SU-DHL-6 (cell line): ENCODE results near the gene OASL.

Experiments
- H2AFZ ChIP-seq: fragments of 200-600 bp; sonication (generic); 2 replicates; pipeline ENCODE4 v1.6.1; 2014; ENCODE audit warnings: low read depth, mild to moderate bottlenecking, moderate library complexity, mixed read lengths, antibody characterized with exemption, low read length; ENCODE audit not compliant: severe bottlenecking
- H3F3A ChIP-seq: fragments of 200-600 bp; shearing (Covaris generic); 2 replicates; pipeline ENCODE4 v1.6.0; 2016; ENCODE audit warnings: antibody characterized with exemption, mild to moderate bottlenecking; ENCODE audit not compliant: insufficient read depth
- H3K27ac ChIP-seq: fragments of 200-600 bp; sonication (generic); 2 replicates; pipeline ENCODE4 v1.5.1; 2016; ENCODE audit warnings: low read depth, mild to moderate bottlenecking, low read length, moderate library complexity, mixed read lengths
- H3K27me3 ChIP-seq: fragments of 200-600 bp; sonication (generic), shearing (Covaris generic); 2 replicates; pipeline ENCODE4 v1.6.0; 2014; ENCODE audit warnings: mild to moderate bottlenecking, low read length
- H3K36me3 ChIP-seq: fragments of 200-600 bp; sonication (generic); 2 replicates; pipeline ENCODE4 v1.6.1; 2014; ENCODE audit warnings: mild to moderate bottlenecking, low read length, mixed read lengths
- H3K4me2 ChIP-seq: fragments of 300-600, 200-600 bp; shearing (Covaris generic), sonication (generic); 2 replicates; pipeline ENCODE4 v1.6.0; 2014; ENCODE audit warnings: low read length, low read depth, mild to moderate bottlenecking; ENCODE audit not compliant: poor library complexity, severe bottlenecking
- H3K4me3 ChIP-seq: fragments of 200-600 bp; sonication (generic); 2 replicates; pipeline ENCODE4 v1.5.1; 2014; ENCODE audit warnings: antibody characterized with exemption, low read length, mild to moderate bottlenecking, mixed read lengths; ENCODE audit not compliant: insufficient read depth, poor library complexity, severe bottlenecking
- H3K79me2 ChIP-seq: fragments of 200-600 bp; sonication (generic); 2 replicates; pipeline ENCODE4 v1.6.1; 2014; ENCODE audit warnings: mild to moderate bottlenecking, low read length, moderate library complexity; ENCODE audit not compliant: insufficient read depth
- H3K9ac ChIP-seq: fragments of 200-600 bp; sonication (generic); 2 replicates; pipeline ENCODE4 v1.7.0; 2014; ENCODE audit warnings: mild to moderate bottlenecking, low read length
- H3K9me2 ChIP-seq: fragments of 200-600 bp; sonication (generic); replicated peaks from 2 replicates; pipeline ENCODE4 v1.6.1; 2014; ENCODE audit warnings: low read length; ENCODE audit not compliant: insufficient read depth
- H3K9me3 ChIP-seq: fragments of 200-600 bp; sonication (generic); 2 replicates; pipeline ENCODE4 v1.6.1; 2014; ENCODE audit warnings: low read length, mixed read lengths; ENCODE audit not compliant: insufficient read depth
- H4K20me1 ChIP-seq: fragments of 200-600 bp; sonication (generic); 2 replicates; pipeline ENCODE4 v1.6.1; 2014; ENCODE audit warnings: low read depth, mild to moderate bottlenecking, antibody characterized with exemption, low read length, moderate library complexity, mixed read lengths
- EZH2phosphoT487 ChIP-seq: fragments of 200-600 bp; sonication (generic), shearing (Covaris generic); conservative IDR thresholded peaks from 2 replicates; pipeline ENCODE4 v1.6.1; 2018; ENCODE audit warnings: mild to moderate bottlenecking, antibody characterized with exemption, low read length, moderate library complexity, mixed read lengths
- TF ChIP-seq, protein P1 (sequence below): fragments of 200-600 bp; sonication (generic); IDR thresholded peaks from one replicate; pipeline ENCODE4 v1.5.1; 2017; ENCODE audit warnings: antibody characterized with exemption, mild to moderate bottlenecking, low read length, moderate library complexity; ENCODE audit not compliant: insufficient read depth, poor library complexity, severe bottlenecking

The OASL gene

GRCh38 chr12:121086781-121087295 lies 47.8 kb upstream of the OASL start:
- H3K36me3 ChIP-seq: no peaks in the 10 kb centered on the region
- no peaks in the 10 kb centered on the region for H3K79me2 ChIP-seq
- H3K9me2 ChIP-seq: no peaks in the 10 kb centered on the region
- TF ChIP-seq EZH2phosphoT487: no peak
- TF ChIP-seq, protein P1, sequence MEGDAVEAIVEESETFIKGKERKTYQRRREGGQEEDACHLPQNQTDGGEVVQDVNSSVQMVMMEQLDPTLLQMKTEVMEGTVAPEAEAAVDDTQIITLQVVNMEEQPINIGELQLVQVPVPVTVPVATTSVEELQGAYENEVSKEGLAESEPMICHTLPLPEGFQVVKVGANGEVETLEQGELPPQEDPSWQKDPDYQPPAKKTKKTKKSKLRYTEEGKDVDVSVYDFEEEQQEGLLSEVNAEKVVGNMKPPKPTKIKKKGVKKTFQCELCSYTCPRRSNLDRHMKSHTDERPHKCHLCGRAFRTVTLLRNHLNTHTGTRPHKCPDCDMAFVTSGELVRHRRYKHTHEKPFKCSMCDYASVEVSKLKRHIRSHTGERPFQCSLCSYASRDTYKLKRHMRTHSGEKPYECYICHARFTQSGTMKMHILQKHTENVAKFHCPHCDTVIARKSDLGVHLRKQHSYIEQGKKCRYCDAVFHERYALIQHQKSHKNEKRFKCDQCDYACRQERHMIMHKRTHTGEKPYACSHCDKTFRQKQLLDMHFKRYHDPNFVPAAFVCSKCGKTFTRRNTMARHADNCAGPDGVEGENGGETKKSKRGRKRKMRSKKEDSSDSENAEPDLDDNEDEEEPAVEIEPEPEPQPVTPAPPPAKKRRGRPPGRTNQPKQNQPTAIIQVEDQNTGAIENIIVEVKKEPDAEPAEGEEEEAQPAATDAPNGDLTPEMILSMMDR: no peak
- H4K20me1 ChIP-seq: no peaks in the 10 kb centered on the region
- H3K9ac ChIP-seq: no peak overlapping the region
- no peak overlapping the region for H2AFZ ChIP-seq
- no peak overlapping the region for H3K27ac ChIP-seq
- no peak overlapping the region for H3K4me3 ChIP-seq
- H3F3A ChIP-seq: no peaks in the 10 kb centered on the region
- no peaks in the 10 kb centered on the region for H3K9me3 ChIP-seq
- no peaks in the 10 kb centered on the region for H3K27me3 ChIP-seq
- H3K4me2 ChIP-seq: no peak overlapping the region

- H3K4me2 ChIP-seq: no peak overlapping the region
- H3K27me3 ChIP-seq: no peaks in the 10 kb centered on the region
These were observed 46.7 kb upstream of the OASL start for GRCh38 chr12:121085506-121086353.

DNA sequence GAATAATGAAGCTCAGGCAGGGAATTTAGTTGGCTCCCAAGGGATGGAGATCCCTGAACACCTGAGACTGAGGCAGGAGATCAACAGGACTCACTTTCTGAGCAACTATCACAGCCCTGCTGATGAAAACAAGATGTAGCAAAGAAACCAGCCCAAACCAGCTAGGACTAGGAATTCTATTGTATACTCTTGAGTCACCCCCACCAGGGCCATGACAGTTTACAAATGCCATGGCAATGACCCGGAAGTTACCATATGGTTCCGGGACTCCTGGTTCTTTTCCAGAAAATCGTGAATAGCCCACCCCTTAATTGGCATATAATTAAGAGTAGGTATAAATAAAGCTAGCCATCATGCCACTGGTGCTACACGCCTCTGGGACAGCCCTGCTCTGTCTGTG lies 46.0 kb upstream of the OASL start:
- Histone ChIP-seq H3K79me2 (no peaks in the 10 kb centered on the region), H3K9me2 (no peaks in the 10 kb centered on the region), H3K4me2 (no peak overlapping the region), H3K27me3 (no peaks in the 10 kb centered on the region), H3F3A (no peaks in the 10 kb centered on the region), H4K20me1 (no peaks in the 10 kb centered on the region), H3K9ac (no peak overlapping the region), H3K27ac (no peak overlapping the region), H3K9me3 (no peaks in the 10 kb centered on the region), H3K4me3 (no peak overlapping the region), H2AFZ (no peak overlapping the region), H3K36me3 (no peaks in the 10 kb centered on the region)
- TF ChIP-seq, protein P1: no peak

More at GRCh38 chr12:121085506-121086353, 46.7 kb upstream of the OASL start:
- no peak overlapping the region for H3K9ac ChIP-seq
- no peak overlapping the region for H2AFZ ChIP-seq
- H3K4me3 ChIP-seq: no peak overlapping the region
- H3K27ac ChIP-seq: no peak overlapping the region
- no peak for TF ChIP-seq EZH2phosphoT487
- TF ChIP-seq, protein P1: no peak
- H3K9me2 ChIP-seq: no peaks in the 10 kb centered on the region
- no peaks in the 10 kb centered on the region for H3F3A ChIP-seq
- H3K36me3 ChIP-seq: no peaks in the 10 kb centered on the region
- no peaks in the 10 kb centered on the region for H3K79me2 ChIP-seq
- H4K20me1 ChIP-seq: no peaks in the 10 kb centered on the region
- H3K9me3 ChIP-seq: no peaks in the 10 kb centered on the region
